GM19351 (cell line): ENCODE data around the gene ACKR2.
"Not testable (repeated sequence)": the region's sequence is repeated elsewhere in the genome, so short reads cannot be mapped to it uniquely, and the experiment has no call there.

ENCODE experiments used
- ATAC-seq: cut with Tn5 transposase; IDR thresholded peaks from one replicate; pipeline ENCODE4 v1.9.1; 2021; ENCODE audit warnings: mild to moderate bottlenecking, moderate library complexity; ENCODE audit not compliant: unreplicated experiment

Gene ACKR2

DNA sequence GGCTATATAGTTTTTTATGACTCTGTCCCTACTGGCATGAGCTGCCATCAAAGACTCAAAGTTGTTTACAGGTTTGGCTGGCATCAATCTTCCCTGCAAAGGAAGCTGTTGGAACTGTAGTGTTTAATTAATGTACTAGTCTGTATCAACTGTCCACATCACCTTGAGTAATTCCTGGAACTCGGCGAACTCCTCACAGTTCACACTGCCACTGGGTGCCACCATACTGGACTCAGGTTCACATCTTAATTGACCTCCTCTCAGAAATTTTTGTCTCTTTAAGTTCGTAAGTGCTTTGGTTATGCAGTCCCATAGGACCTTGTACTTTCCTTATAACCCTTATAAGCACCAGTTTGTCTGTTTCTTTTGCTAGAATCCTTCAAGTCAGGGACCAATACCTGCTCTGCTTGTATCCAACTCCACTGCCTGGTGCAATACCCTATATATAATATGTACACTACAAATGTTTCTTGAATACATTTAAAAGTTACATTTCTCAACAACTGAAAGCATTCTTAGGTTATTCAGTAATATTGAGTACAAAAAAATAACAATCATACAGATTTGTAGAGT lies 8.1 kb upstream of the ACKR2 start:
- ATAC-seq, result no peak

DNA sequence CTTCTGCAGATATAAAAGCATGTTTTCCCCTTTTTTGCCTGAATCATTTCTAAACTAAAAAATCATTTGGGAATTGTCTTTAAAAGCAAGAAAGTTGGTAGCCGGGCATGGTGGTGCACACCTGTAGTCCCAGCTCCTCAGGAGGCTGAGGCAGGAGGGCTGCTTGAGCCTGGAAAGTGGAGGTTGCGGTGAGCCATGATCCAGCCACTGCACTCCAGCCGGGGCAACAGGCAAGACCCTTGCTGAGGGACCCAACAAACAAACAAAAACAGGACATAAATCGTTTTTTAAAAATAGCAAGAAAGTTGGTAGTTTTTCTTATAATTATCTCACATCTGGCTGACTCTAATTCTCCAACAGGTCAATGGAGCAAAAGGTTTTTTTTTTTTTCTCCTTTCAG lies 7.5 kb upstream of the ACKR2 start:
- ATAC-seq, result no peak

DNA sequence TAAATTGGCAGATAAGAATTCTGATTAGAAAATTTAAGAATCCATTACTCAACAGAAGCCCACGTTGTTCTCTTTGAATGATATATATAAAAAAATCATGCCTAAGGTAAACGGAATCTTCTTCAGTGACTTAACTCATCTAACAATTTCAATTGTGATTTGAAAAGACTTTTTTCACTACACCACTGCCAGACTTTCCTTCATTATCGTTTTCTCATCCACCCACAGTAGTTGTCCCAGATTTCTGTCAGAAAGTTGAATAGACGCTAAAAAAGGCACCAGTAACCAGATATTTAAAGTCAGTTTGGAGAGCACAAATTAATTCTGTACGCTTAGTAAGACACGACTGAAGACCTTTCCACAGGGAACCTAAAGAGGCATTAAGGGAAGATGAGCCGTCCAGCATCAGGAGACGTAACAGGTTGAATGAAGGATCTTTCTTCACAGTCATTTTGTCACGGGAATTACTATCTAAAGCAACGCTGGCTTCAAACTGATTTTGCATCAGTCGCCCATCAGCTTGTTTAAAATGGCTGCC lies 6.3 kb upstream of the ACKR2 start:
- ATAC-seq, result no peak

DNA sequence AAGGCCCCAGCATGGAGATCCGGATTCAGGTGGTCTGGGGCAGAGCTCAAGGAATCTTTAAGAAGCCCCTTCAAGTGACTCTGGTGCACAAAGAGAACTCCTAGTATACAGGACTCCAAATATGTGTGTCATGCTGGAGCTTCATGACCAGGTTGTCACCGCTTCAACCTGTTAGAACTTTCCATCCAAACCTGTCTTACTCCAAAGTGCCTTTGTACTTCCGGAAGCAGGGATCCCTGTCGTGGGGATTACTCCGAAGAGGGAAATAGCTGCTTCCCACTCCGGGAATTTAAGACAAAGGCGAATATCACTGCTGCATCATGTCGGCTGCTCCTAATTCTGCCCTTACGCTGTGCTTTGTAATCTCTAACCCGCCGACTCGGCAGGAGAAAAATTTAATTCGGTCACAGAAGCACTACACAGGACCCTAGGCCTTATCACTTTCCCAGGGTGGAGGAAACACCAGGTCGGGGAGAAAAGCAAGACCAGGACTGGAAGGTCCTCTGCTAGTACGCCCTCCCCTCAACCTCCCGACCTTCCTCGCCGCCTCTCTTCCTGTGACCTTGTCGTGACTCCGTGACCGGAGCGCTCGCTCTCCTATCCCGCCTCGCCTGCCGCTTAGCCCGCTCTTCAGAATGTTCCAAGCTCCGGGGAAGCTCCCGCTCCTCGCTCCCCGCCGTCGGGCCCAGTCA lies 5.7 kb upstream of the ACKR2 start:
- peak; percentile 7 for ATAC-seq

DNA sequence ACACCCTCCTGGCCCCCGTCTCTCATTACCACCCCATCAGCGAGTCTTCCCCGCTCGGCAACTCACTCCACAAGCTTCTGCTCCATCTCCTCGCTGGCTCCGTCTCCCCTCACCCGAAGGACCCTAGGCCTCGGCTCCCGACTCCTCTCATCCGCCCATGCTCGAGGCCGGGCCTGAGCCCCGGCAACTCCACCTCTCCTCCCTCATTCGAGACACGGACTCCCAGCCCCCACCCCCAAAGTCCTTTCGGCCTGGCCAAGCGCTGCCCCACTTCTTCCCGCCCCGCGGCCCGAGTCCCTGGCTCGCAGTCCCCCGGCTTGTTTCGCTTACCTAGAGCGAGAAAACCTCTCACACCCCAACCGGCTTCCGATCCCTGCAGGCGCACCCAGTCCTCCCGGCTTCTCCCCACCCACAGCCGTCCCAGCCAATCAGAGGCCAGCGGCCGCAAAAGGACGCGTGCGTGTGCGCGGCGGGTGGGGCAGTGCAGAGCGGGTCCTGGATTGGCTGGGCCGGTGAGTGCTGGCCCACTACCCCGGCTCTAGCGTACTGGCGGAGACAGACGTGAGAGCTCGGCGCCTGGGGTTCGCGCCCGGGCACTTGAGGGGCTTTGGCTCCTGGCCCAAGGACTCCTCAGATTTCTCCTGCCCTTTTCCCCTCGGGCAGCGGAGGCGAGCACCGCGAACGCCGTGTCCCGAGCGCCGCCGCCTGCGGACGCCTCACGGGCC lies 5.0 kb upstream of the ACKR2 start, which contains the start of gene HIGD1A:
Gene HIGD1A (minus strand): TSS at position 385 of the 725 bp plus-strand sequence. CDS start 10,237 bp downstream, outside the sequence.
- peak; percentile 99 for ATAC-seq

DNA sequence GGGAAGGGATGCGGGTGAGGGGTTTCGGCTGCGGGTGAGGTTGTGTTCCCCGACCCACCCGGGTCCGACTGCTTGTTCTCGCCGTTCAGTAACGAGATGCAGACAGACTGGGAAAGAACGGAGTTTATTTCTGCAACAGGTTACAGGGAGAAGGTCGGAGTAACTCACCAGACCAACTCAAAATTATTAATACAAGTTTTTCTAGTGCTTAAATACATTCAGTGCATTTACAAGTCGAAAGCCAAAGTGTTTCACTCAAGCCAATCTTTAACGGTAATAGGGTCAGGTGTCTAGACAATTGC lies 4.5 kb upstream of the ACKR2 start:
- peak; percentile 22 for ATAC-seq

DNA sequence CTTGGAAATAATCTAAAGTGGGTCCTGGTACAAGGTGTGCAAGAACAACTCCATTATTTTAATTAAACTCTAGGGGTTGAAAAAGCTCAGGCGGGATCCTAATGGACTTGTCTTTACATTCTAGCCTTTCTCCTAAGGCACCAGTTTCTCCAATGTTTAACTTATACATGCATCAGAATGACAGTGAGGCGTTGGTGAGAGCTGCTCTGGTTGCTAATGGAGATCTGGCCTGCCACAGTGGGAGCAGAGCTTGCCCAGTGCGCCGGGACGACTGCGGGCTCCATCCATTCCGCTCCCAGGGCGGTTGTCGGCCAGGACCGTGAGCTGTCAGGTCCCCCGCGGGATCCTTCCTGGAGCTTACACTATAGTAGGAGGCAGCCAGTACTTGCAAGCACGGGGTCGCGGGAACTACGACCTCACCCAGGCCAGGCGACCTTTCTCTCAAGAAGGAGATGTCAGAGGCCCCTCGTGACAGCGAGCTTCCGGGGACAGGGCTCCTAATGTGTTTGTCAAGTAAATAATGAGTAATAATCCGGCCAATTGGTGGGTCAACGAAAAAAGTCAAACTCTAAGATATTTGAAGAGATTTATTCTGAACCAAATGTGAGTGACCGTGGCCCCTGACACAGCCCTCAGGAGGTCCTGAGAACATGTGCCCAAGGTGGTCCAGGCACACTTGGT lies 4.0 kb upstream of the ACKR2 start:
- ATAC-seq, result no peak

DNA sequence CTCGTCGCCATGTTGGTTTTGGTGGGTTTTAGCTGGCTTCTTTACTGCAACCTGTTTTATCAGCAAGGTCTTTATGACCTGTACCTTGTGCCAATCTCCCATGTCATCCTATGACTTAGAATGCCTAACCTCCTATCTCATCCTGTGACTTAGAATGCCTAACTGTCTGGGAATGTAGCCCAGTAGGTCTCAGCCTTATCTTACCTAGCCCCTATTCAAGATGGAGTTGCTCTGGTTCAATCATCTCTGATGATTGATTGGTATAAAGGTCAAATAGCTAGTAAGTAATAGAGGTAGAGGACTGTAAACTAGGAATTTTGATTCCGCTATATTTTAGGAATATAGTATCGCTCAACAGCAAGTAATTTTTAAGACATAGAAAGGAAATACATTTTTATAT lies 1.3 kb upstream of the ACKR2 start:
- no peak for ATAC-seq

DNA sequence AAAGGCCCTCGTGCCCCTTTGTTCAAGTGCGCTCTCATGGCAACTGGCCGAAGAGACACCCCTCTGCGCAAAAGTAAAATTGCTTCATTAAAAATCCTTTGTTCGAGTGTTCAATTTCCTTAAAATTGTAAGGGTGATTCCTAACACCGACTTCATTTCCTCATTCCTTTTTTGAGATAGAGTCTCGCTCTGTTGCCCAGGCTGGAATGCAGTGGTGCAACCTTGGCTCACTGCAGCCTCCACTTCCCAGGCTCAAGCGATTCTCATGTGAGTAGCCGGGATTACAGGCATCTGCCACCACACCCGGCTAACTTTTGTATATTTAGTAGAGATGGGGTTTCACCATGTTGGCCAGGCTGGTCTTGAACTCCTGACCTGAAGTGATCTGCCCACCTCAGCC lies 1.5 kb downstream of the ACKR2 start:
- ATAC-seq, result not testable (repeated sequence)

DNA sequence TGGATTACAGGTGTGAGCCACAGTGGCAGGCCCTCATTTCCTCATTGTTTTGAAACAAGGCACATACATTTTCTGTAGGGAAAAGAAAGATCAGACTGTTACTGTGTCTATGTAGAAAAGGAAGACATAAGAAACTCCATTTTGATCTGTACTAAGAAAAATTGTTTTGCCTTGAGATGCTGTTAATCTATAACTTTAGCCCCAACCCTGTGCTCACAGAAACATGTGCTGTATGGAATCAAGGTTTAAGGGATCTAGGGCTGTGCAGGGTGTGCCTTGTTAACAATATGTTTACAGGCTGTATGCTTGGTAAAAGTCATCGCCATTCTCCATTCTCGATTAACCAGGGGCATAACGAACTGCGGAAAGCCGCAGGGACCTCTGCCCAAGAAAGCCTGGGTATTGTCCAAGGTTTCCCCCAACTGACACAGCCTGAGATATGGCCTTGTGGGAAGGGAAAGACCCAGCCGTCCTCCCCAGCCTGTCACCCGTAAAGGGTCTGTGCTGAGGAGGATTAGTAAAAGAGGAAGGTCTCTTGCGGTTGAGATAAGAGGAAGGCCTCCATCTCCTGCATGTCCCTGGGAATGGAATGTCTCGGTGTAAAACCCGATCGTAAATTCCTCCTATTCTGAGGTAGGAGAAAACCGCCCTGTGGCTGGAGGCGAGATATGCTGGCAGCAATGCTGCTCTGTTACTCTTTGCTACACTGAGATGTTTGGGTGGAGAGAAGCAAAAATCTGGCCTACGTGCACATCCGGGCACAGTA lies 2.1 kb downstream of the ACKR2 start:
- not testable (repeated sequence) for ATAC-seq

DNA sequence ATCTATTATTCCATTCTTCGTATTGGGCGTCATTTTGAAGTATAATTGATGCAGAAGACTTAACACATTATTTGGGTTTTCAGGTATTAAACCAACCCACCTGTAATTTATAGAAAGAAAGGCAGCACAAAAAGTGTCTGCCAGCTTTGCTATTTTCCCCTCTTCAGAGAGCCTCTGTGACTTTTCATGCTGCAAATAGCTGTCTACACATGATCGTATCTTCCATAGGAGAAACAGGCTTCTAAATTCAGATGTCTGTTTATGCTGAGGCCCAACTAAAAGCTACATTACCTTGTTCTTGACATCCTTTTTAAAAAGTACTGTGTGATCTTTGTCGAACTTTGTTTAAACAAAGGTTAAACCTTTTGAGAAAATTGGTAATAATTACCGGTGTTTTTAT lies 5.0 kb downstream of the ACKR2 start:
- ATAC-seq, result no peak

DNA sequence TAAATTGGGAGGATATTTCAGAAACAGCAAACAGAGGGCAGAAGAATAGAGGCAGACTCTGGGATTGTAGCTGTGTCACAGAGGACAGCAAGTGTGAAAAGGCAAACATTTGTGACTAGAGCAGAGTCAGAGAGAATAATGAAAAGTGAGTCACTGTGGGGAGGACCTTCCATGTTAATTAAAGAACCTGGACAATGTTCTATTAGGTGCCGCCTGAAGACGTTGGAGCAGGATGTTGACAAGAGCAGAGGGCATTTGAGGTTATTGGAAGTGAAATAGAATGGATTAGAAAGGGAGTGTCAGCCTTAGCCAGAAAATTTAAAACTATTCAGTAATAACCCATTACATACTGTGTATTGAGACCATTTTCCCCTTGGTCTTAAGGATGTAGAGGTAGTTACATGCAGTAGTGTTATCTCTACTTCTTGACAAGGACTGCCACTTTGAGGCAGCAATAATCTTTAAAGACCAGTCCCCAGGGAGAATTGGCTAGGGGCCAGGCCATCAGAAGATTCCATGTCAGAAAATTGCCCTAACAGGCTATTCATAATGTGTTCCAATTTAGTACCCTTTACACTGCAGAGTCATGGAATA lies 5.8 kb downstream of the ACKR2 start:
- no peak for ATAC-seq

DNA sequence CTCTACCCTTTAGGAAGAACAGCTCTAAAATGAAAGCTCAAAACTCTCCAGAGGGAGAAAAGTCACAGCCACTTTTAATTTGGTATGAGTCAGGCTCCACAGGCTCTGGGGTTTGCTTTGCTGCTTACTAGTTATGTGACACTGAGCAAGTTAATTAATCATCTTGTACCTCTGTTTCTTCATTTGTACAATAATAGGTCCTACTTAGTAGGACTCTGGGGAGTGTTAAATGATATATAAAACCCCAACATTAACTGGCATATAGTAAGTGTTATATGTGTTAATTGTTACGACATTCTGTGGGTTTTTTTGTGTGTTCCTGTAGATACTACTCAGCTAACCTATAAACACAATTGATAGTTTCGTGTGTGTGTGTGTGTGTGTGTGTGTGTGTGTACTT lies 6.6 kb downstream of the ACKR2 start:
- ATAC-seq, result no peak

DNA sequence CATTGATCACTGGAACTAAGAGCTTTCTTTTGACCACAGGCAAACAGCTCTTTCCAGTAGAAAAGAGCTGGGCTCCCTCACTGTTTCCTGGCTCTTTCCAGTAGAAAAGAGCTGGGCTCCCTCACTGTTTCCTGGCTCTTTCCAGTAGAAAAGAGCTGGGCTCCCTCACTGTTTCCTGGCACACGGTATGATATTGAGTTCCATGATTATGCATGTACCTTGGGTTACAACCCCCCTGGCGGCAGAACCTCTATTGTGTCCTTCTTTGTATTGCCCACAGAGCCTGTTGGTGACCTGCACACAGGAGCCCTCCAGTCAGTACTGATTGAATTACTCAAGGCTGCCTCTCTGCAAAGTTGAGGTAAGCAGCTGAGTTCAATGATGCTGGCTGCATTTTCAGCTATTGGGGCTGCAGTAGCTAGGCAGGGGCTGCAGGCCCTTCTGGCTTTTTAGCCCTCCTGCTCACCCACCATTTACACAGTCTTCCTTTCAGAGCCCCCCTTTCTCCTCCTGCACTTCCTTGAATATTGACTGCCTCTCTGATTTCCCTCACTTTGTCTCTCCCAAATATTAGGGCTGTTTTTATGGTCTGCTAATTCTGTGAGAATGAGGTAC lies 10.2 kb downstream of the ACKR2 start:
- no peak for ATAC-seq

DNA sequence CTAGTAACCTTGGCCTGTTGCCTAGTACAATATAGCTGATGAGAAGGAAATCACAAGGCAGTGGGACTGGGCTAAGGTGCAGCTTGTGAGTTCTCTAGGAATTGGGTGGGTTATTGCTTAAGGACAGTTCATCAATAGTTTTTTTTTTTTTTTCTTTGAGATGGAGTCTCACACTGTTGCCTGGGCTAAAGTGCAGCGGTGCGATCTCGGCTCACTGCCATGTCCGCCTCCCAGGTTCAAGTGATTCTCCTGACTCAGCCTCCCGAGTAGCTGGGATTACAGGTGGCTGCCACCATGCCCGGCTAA lies 11.5 kb downstream of the ACKR2 start:
- no peak for ATAC-seq

DNA sequence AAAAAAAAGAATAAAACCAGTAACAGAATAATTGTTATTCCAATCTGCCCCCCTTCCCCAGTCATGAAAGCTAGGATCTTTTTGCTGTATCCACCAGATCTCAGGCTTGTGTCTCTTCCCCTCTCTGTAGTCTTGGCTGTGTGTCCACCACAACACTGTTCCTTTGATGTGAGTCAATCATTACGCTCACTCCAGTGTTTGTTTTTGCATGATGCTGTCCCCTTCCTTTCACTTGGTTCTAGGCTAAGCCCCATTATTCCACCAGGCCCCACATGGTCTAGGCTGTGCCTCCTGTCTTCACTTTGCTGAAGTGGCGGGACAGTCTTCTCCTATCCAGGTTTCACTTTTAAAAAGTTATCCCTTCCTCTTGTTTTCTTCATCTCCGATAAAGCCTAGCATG lies 13.6 kb downstream of the ACKR2 start:
- no peak for ATAC-seq

DNA sequence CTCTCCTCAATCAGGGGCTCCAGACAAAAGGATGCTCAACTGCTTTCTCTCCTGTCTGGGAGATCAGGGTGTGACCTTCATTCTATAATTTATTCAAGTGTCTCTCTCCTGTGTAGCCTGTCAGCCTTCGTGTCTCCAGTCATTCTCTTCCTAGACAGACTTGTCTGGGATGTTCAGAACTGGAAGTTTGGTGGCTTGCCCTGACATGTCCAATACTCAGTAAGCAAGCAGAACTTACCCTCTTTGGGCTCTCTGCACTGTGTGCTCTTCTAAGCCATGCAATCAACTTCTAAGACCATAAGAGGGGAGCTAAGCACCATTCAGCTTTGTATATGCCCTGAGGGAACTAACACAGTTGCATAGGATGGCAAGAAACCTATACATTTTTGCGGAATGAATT lies 14.1 kb downstream of the ACKR2 start:
- no peak for ATAC-seq

DNA sequence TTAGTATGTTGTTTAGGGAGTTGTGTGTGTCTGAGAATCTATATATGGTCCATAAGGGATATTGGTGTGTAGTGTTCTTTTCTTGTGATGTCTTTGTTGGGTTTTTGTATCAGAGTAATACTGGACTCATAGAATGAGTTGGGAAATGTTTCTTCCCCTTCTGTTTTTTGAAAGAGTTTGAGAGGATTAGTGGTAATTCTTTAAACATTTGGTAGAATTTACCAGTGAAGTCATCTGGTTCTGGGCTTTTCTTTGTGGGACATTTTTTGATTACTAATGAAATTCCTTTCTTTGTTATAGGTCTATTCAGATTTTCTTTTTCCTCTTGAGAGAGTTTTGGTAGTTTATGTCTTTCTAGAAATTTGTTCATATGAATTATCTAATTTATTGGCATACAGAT lies 16.9 kb downstream of the ACKR2 start:
- ATAC-seq, result no peak

DNA sequence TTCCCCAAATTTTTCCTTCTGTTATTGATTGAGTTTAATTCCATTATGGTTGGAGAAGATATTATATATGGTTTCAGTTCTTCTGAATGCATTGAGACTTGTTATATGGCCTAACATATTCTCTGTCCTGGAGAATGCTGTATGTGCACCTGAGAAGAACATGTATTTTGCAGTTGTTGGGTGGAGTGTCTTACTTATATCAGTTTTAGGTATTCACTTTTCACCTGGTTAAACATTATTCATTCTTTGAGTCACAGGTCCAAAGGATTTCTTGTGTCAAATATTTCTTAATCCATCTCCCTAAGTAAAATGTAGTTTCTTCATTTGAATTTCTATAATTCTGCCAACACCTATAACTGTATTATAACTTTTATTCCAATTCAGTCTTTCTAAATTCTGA lies 17.8 kb downstream of the ACKR2 start:
- ATAC-seq, result no peak

DNA sequence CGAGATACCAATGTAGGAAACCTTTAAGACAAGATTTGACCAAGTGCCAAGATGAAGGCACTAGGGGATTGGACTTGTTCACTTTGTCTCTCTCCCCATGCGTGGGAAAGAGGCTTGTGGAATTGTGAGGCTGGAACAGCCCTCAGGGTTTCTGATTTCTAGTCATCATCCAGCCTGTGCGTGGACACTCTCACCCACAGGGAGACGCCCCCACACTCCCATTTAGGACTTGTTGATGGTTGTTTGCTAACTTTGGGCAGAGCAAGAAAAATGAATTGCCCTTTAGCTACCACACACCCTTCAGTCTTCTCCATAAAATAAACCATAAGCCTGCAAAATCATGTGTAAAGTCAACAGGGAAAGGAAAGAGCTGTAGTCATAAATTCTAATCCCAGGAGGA lies 18.4 kb downstream of the ACKR2 start:
- no peak for ATAC-seq
